ENCODE results near the gene ORM2. TPM values are rescaled to one million over a fixed set of nuclear protein-coding genes. Genes with fewer than 3 reads are reported as not detected.
"Not testable (repeated sequence)": the region's sequence is repeated elsewhere in the genome, so short reads cannot be mapped to it uniquely, and the experiment has no call there.

The ORM2 gene
- total and polyA plus RNA-seq, 2 of the 4 experiments (the other 2 are of a cell fraction): not detected

DNA sequence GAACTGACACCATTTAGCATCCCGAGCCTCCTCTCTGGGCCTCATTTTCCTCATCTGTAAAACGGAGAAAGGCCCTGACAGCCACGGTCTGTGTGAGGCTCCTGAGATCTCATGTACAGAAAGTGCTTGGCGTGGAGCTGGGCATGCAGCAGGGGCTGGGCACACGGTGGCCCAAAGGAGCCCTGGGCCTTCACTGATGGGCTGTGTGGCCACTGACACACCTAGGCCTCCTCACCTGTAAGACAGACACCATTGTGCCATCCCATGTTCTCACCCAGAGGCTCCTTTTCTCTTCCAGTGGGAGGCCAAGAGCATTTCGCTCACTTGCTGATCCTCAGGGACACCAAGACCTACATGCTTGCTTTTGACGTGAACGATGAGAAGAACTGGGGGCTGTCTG is 5.2 kb upstream of the ORM2 start:
- Histone ChIP-seq H4K8ac (ENCODE audit: low read depth in 2 of 2, low read length in 2 of 2) (no peak overlapping the region), H3K27ac (ENCODE audit: insufficient read depth, low read length) (no peak overlapping the region), H3K9ac (ENCODE audit: low read depth, low read length) (no peak overlapping the region), H3K23ac (ENCODE audit: low read depth, low read length) (no peak overlapping the region), H3K4me1 (ENCODE audit: control insufficient read depth, insufficient read depth, low read length) (peaks cover 5% of the 10 kb centered on the region), H4K20me1 (ENCODE audit: insufficient read depth, low read length) (no peaks in the 10 kb centered on the region), H3K4ac (ENCODE audit: low read depth, low read length) (no peak overlapping the region), H3K18ac (ENCODE audit: low read depth, low read length) (no peak overlapping the region), H3K79me1 (ENCODE audit: low read depth in 1 of 2, low read length in 2 of 2) (no peaks in the 10 kb centered on the region), H2BK120ac (ENCODE audit: low read depth, low read length) (no peak overlapping the region), H4K5ac (ENCODE audit: low read depth, low read length) (no peak overlapping the region), H2BK5ac (ENCODE audit: low read depth, low read length, poor library complexity, severe bottlenecking) (no peak overlapping the region), H3K4me3 (ENCODE audit: insufficient read depth, low read depth, low read length) (no peak overlapping the region), H3K27me3 (ENCODE audit: control insufficient read depth, insufficient read depth, low read length) (0 out of 2 replicates have a peak, but pooled peaks cover 2% of the 10 kb centered on the region), H3K36me3 (ENCODE audit: control insufficient read depth, insufficient read depth, low read length) (no peaks in the 10 kb centered on the region), H3K9me3 (ENCODE audit: control insufficient read depth, insufficient read depth, low read length) (no peaks in the 10 kb centered on the region), H2AFZ (replicated peaks; ENCODE audit: low read length, poor library complexity) (no peak overlapping the region), H3K9me1 (ENCODE audit: insufficient read depth, low read length) (no peaks in the 10 kb centered on the region), H2BK20ac (ENCODE audit: low read depth, low read length) (no peak overlapping the region), H3K14ac (replicated peaks; ENCODE audit: low read depth, low read length) (no peak overlapping the region), H2AK5ac (ENCODE audit: low read depth, low read length) (no peak overlapping the region), H2AK9ac (replicated peaks; ENCODE audit: low read depth, low read length, poor library complexity) (no peak overlapping the region), H4K91ac (ENCODE audit: insufficient read depth, low read depth, low read length) (no peak overlapping the region), H3K4me2 (ENCODE audit: low read depth, low read length) (no peak overlapping the region), H2BK15ac (ENCODE audit: low read depth, low read length) (no peak overlapping the region), H3K56ac (ENCODE audit: extremely low read depth, insufficient read depth, low read length) (no peak overlapping the region)
- BruUV-seq (replicated peaks): no TSS peak
- ChIA-PET CTCF (no interaction called here), POLR2A (ENCODE audit: unreplicated experiment) (no interaction called here)
- TF ChIP-seq FOS (IDR thresholded peaks at IDR 0.05; ENCODE audit: low read depth, low read length): no peak
- TF ChIP-seq MAZ (IDR thresholded peaks at IDR 0.05; ENCODE audit: borderline replicate concordance, low read depth, low read length): no peak
- TF ChIP-seq NFE2L2 (IDR thresholded peaks at IDR 0.05; ENCODE audit: low read depth, low read length): no peak
- no peak for TF ChIP-seq CEBPB (IDR thresholded peaks at IDR 0.05; ENCODE audit: low read depth, low read length)
- no peak for TF ChIP-seq RCOR1 (IDR thresholded peaks at IDR 0.05; ENCODE audit: insufficient replicate concordance, low read length)
- TF ChIP-seq MAFK (IDR thresholded peaks at IDR 0.05; ENCODE audit: low read depth, low read length): no peak
- TF ChIP-seq, protein P1, sequence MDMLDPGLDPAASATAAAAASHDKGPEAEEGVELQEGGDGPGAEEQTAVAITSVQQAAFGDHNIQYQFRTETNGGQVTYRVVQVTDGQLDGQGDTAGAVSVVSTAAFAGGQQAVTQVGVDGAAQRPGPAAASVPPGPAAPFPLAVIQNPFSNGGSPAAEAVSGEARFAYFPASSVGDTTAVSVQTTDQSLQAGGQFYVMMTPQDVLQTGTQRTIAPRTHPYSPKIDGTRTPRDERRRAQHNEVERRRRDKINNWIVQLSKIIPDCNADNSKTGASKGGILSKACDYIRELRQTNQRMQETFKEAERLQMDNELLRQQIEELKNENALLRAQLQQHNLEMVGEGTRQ (IDR thresholded peaks at IDR 0.05; ENCODE audit: low read depth, low read length): no peak
- no peak for TF ChIP-seq BHLHE40 (IDR thresholded peaks at IDR 0.05; ENCODE audit: low read depth, low read length)
- no peak for TF ChIP-seq SMC3 (IDR thresholded peaks at IDR 0.05; ENCODE audit: low read depth, low read length)
- TF ChIP-seq MXI1 (IDR thresholded peaks at IDR 0.05; ENCODE audit: borderline replicate concordance, low read depth, low read length): no peak
- TF ChIP-seq POLR2A (IDR thresholded peaks at IDR 0.05; ENCODE audit: low read depth, low read length): no peak
- in situ Hi-C loops (cut with MboI; ENCODE audit: low sequenced_read_pairs): no loop called here
- dilution Hi-C loops (cut with HindIII; ENCODE audit: low sequenced_read_pairs, unreplicated experiment): no loop called here
- ATAC-seq (ENCODE audit: low read depth): no peak
- WGBS, 2 experiments (ENCODE audit: extremely low coverage in 2 of 2, insufficient read length in 1 of 2): 100% methylated on average over 2 of the region's 8 CpGs; no CpG with 5 or more reads in 1 of the 2 experiments
- DNase-seq: no peak
- intact Hi-C loops (cut with micrococcal nuclease): no loop called here

DNA sequence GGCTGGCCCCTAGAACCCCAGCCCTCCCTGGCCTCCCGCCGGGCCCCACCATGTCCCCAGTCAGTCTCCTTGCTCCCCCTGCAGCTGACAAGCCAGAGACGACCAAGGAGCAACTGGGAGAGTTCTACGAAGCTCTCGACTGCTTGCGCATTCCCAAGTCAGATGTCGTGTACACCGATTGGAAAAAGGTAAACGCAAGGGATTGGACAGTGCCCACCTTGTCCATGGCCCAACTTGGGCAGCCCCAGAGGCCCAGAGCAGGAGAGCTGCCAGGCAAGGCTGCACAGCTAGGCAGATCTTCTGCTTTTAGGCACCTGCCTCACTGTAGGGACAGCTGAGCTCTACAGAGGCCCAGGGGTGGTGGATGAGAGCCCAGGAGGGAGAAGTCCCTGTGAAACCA is 4.7 kb upstream of the ORM2 start:
- POLR2A ChIA-PET (ENCODE audit: unreplicated experiment): not testable (repeated sequence)

More for the DNA sequence above, 4.7 kb upstream of the ORM2 start:
- H4K5ac ChIP-seq (ENCODE audit: low read depth, low read length); H4K20me1 ChIP-seq (ENCODE audit: insufficient read depth, low read length); dilution Hi-C loops (cut with HindIII; ENCODE audit: low sequenced_read_pairs, unreplicated experiment); H3K79me1 ChIP-seq (ENCODE audit: low read depth in 1 of 2, low read length in 2 of 2); H3K4me1 ChIP-seq (ENCODE audit: control insufficient read depth, insufficient read depth, low read length); H3K4me2 ChIP-seq (ENCODE audit: low read depth, low read length); H2AFZ ChIP-seq (replicated peaks; ENCODE audit: low read length, poor library complexity); H3K27me3 ChIP-seq (ENCODE audit: control insufficient read depth, insufficient read depth, low read length); DNase-seq; ATAC-seq (ENCODE audit: low read depth); H3K23ac ChIP-seq (ENCODE audit: low read depth, low read length); H3K36me3 ChIP-seq (ENCODE audit: control insufficient read depth, insufficient read depth, low read length); H2BK15ac ChIP-seq (ENCODE audit: low read depth, low read length); H3K9me3 ChIP-seq (ENCODE audit: control insufficient read depth, insufficient read depth, low read length); H2BK5ac ChIP-seq (ENCODE audit: low read depth, low read length, poor library complexity, severe bottlenecking); H3K14ac ChIP-seq (replicated peaks; ENCODE audit: low read depth, low read length); H3K4ac ChIP-seq (ENCODE audit: low read depth, low read length); BruUV-seq (replicated peaks); H2AK5ac ChIP-seq (ENCODE audit: low read depth, low read length); in situ Hi-C loops (cut with MboI; ENCODE audit: low sequenced_read_pairs); H3K9ac ChIP-seq (ENCODE audit: low read depth, low read length); H3K4me3 ChIP-seq (ENCODE audit: insufficient read depth, low read depth, low read length); H4K91ac ChIP-seq (ENCODE audit: insufficient read depth, low read depth, low read length); H3K9me1 ChIP-seq (ENCODE audit: insufficient read depth, low read length); H4K8ac ChIP-seq (ENCODE audit: low read depth in 2 of 2, low read length in 2 of 2); H3K56ac ChIP-seq (ENCODE audit: extremely low read depth, insufficient read depth, low read length); H2AK9ac ChIP-seq (replicated peaks; ENCODE audit: low read depth, low read length, poor library complexity); H3K18ac ChIP-seq (ENCODE audit: low read depth, low read length); CTCF ChIA-PET; H3K27ac ChIP-seq (ENCODE audit: insufficient read depth, low read length); H2BK120ac ChIP-seq (ENCODE audit: low read depth, low read length); H2BK20ac ChIP-seq (ENCODE audit: low read depth, low read length); intact Hi-C loops (cut with micrococcal nuclease): not testable (repeated sequence)
- no CpG with 5 or more reads among the region's 9 CpGs for WGBS, 2 experiments (ENCODE audit: extremely low coverage in 2 of 2, insufficient read length in 1 of 2)

All from IMR-90 (cell line).